A673 (cell line): ENCODE measurements around the gene GTPBP1. TPM values are rescaled to one million over a fixed set of nuclear protein-coding genes. Genes with fewer than 3 reads are reported as not detected.

Experiments used
- BruUV-seq: library from RNA; stranded (reverse); fragments of 400-500 nt; replicated peaks from 2 replicates; lab custom pipeline; 2021; lab: Mats Ljungman, UMichigan
- CTCF ChIA-PET: fragments of 300-600 bp; sonication (Branson Sonifier 250); formaldehyde crosslinking; loops from one replicate; lab custom pipeline; 2022; ENCODE audit warnings: antibody characterized with exemption; lab: Charles Lee
- POLR2A ChIA-PET: fragments of 300-600 bp; sonication (Branson Sonifier 250); formaldehyde crosslinking; loops from one replicate; lab custom pipeline; 2022; ENCODE audit warnings: antibody characterized with exemption; ENCODE audit not compliant: low non-redundant PET; lab: Charles Lee
- DNase-seq: peaks from one replicate; pipeline ENCODE4 v3.0.0-alpha.2; 2015; ENCODE audit warnings: low spot score
- H3K27ac ChIP-seq: fragments of 200-600 bp; sonication (generic); 2 replicates; pipeline ENCODE4 v1.5.1; 2016; ENCODE audit warnings: mixed run types, low read depth, mild to moderate bottlenecking, mixed read lengths, antibody characterized with exemption, low read length; ENCODE audit not compliant: poor library complexity, severe bottlenecking
- H3K27me3 ChIP-seq: fragments of 200-600 bp; sonication (generic); replicated peaks from 2 replicates; pipeline ENCODE4 v1.6.1; 2017; ENCODE audit warnings: mixed run types, low read depth, mild to moderate bottlenecking, mixed read lengths, antibody characterized with exemption, low read length; ENCODE audit not compliant: insufficient read depth, poor library complexity
- H3K36me3 ChIP-seq: fragments of 200-600 bp; sonication (generic); 2 replicates; pipeline ENCODE4 v1.6.1; 2016; ENCODE audit warnings: mixed run types, mild to moderate bottlenecking, mixed read lengths, antibody characterized with exemption, low read length; ENCODE audit not compliant: insufficient read depth, poor library complexity, severe bottlenecking
- H3K4me1 ChIP-seq: fragments of 200-600 bp; sonication (generic); 2 replicates; pipeline ENCODE4 v1.6.1; 2017; ENCODE audit warnings: mixed run types, mild to moderate bottlenecking, mixed read lengths, antibody characterized with exemption, low read length; ENCODE audit not compliant: insufficient read depth, poor library complexity, severe bottlenecking
- H3K4me3 ChIP-seq: fragments of 200-600 bp; sonication (generic); 2 replicates; pipeline ENCODE4 v1.5.1; 2016; ENCODE audit warnings: low read depth, mixed run types, mild to moderate bottlenecking, mixed read lengths, low read length; ENCODE audit not compliant: poor library complexity, severe bottlenecking
- H3K9me3 ChIP-seq: fragments of 200-600 bp; sonication (generic); 2 replicates; pipeline ENCODE4 v1.6.1; 2016; ENCODE audit warnings: mixed run types, low read depth, mild to moderate bottlenecking, mixed read lengths, antibody characterized with exemption, low read length; ENCODE audit not compliant: poor library complexity, severe bottlenecking
- CTCF ChIP-seq: fragments of 300-800, 200-600 bp; sonication (generic); conservative IDR thresholded peaks from 2 replicates; pipeline ENCODE4 v1.5.1; 2017; ENCODE audit warnings: low read depth, mild to moderate bottlenecking, antibody characterized with exemption, low read length, moderate library complexity, mixed read lengths
- EZH2 ChIP-seq: fragments of 200-600 bp; sonication (generic); IDR thresholded peaks from 2 replicates; pipeline ENCODE4 v1.6.1; 2017; ENCODE audit warnings: borderline replicate concordance, low read depth, mild to moderate bottlenecking, mixed read lengths, antibody characterized with exemption, low read length; ENCODE audit not compliant: poor library complexity, severe bottlenecking
- intact Hi-C: fragments of 100-400 bp; cut with micrococcal nuclease; formaldehyde crosslinking; loops from one replicate; pipeline ENCODE4 v1.10.0; 2022; ENCODE audit not compliant: unreplicated experiment
- total RNA-seq: library from RNA; stranded (reverse); gene quantifications from 2 replicates; pipeline ENCODE4 v1.2.3, GENCODE V29; 2021

The GTPBP1 gene
- total RNA-seq, 1 experiment from 2014 or later, result 88.2 TPM

GRCh38 chr22:38750638-38751037 is 44.9 kb downstream of the GTPBP1 start:
- TF ChIP-seq EZH2 (no peak), CTCF (no peak)
- CTCF ChIA-PET, result no interaction called here
- no peak for DNase-seq
- Histone ChIP-seq H3K4me3 (no peak overlapping the region), H3K9me3 (no peaks in the 10 kb centered on the region), H3K27ac (no peak overlapping the region), H3K4me1 (peaks cover 11% of the 10 kb centered on the region), H3K36me3 (peaks cover 83% of the 10 kb centered on the region), H3K27me3 (no peaks in the 10 kb centered on the region)
- intact Hi-C loops, result no loop called here
- POLR2A ChIA-PET, result no interaction called here
- BruUV-seq, result no TSS peak

- ChIA-PET CTCF (no interaction called here), POLR2A (no interaction called here)
- BruUV-seq, result no TSS peak
Observed at GRCh38 chr22:38751066-38751421, 45.3 kb downstream of the GTPBP1 start.

GRCh38 chr22:38751422-38752346 is 45.9 kb downstream of the GTPBP1 start:
- Histone ChIP-seq H3K4me3 (no peak overlapping the region), H3K27me3 (no peaks in the 10 kb centered on the region), H3K27ac (no peak overlapping the region), H3K4me1 (peaks cover 16% of the 10 kb centered on the region), H3K9me3 (no peaks in the 10 kb centered on the region), H3K36me3 (peaks cover 73% of the 10 kb centered on the region)
- CTCF ChIA-PET, result no interaction called here
- DNase-seq, result no peak
- POLR2A ChIA-PET, result no interaction called here
- intact Hi-C loops, result no loop called here
- BruUV-seq, result no TSS peak
- TF ChIP-seq EZH2 (no peak), CTCF (no peak)

More at GRCh38 chr22:38751066-38751421, 45.3 kb downstream of the GTPBP1 start:
- Histone ChIP-seq H3K4me1 (peaks cover 11% of the 10 kb centered on the region), H3K36me3 (peaks cover 79% of the 10 kb centered on the region), H3K27me3 (no peaks in the 10 kb centered on the region), H3K4me3 (no peak overlapping the region), H3K27ac (no peak overlapping the region), H3K9me3 (no peaks in the 10 kb centered on the region)
- intact Hi-C loops, result no loop called here
- no peak for DNase-seq
- TF ChIP-seq EZH2 (no peak), CTCF (no peak)
